Middle frontal gyrus (tissue), 1 donor: ENCODE data around the gene KIF26B.
A peak's percentile ranks its signal among the peaks of the same experiment; 100 is the strongest.

Experiments used
- DNase-seq: peaks from one replicate; pipeline ENCODE4 v3.0.0-alpha.2; 2015; ENCODE audit warnings: low spot score; ENCODE audit errors: extremely low spot score

Gene KIF26B

DNA sequence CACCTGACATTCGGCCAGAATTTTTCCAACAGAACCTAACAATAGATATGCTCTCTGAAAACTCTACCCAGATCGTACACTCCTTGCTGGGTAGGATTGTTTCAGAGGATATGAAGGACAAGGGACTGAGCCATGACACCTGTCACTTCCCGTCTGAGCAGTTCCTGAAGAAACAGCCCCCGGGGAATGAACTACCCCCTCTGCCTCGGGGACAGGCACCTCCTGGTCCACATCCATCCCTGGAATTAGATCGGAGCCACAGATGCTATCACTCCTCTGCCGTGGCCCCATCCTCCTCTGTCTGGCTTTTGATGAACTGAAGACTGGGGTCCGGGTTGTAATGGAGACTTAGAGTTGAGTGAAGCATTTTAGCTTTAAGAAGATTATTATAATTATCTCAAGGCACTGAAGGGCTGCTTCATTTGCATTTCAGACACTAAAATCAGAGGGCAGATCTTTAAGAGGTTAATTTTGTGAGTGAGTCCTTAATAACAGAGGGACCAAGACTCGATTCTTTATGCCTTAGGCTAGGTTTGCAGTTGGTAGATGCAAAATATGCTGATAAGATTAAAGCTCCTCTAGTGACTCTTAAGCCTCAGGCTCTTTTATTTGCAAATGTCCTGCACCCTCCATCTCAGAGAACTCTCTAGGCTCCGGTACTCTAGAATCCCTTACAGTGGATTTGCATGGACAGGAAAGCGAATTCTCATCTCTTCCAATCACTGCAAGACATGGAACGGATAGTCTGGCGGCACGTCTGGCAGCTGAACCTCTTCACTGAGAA, 333.8 kb downstream of the KIF26B start:
- DNase-seq: no peak

DNA sequence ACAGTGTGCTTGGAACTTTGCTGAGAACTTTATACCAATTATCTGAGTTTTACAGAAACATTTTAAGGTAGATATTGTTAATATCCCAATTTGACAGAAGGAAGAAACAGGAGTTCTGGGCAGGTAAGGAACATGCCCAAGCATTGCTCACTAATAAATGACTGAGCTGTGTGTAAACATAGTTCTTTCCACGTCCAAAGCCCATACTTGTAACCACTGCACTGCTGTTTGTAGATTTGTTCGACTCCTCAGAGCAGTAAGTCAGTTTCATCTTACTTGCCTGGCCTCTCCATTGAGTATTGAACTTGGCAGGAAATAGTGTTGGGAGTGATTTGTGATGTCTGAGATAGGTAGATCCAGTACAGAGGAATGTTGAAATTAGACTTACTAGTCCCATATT, 335.1 kb downstream of the KIF26B start:
- no peak for DNase-seq

DNA sequence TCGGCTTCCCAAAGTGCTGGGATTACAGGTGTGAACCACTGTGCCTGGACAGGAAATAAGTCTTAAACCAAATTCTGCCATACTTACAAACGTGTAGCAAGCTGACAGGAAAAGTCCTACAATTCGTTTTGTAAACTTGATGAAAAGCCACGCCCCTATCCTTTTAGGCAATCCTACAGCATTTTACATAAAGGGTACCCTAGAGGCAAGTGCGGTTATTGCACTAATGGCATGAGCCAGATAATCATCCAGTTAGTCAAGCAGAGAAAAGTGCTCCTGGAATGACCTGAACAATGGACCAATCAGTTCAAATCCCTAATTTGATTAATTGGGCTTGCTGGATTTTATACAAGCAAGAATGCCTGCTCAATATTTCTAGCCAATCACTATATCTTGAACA, 338.2 kb downstream of the KIF26B start:
- DNase-seq: no peak

DNA sequence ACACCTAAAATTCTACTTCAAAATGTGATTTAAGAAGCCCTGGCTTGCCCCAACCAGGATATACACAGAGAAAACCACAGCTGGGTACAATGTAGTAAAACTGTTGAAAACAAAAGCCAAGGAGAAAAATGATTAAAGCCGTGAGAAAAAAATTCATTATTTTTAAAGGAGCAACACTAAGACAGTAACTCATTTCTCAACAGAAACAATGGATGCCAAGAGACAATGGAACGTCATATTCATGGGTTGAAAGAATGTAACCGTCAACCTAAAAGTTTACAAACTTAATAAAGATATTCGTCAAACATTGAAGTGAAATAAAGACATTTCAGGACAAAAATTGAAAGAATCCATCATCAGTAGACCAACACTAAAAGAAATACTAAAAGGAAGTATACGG, 340.9 kb downstream of the KIF26B start:
- DNase-seq: no peak

DNA sequence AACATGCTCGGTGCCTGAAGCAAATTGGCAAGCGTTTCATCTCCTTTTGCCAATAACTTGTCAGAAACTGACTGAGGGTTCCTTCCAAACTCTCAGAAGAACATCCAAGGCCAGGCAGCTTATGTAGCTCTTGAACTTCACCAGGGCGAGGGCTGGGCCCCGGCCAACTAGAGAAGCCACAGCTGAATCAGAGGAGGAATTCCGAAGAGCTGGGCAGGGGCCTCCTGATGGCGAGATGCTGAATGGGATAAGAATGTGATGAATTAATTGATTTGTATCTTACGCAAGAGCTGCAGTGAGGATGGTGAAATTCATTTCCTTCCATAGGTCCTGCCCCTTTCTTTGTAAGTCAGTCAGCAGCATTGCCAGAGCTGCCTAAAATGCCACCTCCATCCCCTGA, 345.8 kb downstream of the KIF26B start:
- no peak for DNase-seq

DNA sequence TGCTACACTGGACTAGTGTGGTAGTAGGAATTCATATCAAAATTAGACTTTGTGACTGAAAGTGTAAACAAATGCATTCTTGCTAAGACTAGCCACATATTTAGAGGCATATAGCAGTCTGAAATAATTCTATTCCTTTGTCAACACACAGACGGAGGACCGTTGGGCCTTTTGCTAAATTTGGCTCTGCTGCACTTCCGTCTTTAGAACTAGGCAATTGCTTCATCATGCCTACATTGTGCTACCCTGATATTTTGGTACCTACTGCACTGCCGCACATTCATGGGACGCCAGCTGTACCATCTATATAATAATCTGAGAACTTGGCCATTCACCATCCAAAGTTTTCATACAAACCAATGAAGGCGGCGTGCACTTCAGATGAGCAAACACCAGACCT, 346.8 kb downstream of the KIF26B start:
- peak; percentile 28 for DNase-seq

DNA sequence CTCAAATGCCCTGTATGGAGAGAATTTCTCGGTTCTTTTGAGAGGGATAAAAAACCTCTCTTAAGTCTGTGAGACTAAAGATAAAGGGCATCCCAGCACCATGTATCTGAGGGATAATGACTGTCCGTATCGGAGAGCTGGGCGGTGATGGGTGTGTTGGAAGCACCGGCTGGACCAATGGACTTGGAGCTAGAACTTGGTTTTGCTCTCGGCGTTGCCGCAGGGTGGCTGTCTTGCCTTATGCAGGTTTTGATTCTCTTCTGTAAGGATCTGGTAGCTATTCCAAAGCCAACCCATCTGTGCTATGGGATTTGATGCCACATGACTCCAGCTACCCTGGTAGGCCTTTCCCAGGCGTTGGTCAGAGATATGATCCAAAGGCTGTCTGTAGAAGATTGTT, 348.8 kb downstream of the KIF26B start:
- no peak for DNase-seq

DNA sequence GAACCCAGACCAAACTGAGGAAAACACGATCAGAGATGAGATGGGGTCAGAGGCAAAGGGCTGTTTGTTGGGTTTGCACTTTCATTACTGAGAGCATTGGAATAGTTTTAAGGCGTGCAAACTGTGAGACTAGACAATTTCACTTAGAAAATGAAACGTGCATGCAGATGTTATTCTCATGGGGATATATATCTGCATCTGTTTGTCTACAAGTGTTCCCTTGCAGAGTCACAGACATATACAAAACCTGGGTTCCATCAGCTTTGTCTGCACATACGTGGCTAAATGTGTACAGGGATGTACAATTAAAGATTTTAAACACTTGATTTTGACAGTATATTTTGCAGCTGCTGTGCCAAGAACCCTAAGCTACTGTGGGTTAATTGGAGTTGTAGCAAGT, 355.4 kb downstream of the KIF26B start:
- DNase-seq: no peak

DNA sequence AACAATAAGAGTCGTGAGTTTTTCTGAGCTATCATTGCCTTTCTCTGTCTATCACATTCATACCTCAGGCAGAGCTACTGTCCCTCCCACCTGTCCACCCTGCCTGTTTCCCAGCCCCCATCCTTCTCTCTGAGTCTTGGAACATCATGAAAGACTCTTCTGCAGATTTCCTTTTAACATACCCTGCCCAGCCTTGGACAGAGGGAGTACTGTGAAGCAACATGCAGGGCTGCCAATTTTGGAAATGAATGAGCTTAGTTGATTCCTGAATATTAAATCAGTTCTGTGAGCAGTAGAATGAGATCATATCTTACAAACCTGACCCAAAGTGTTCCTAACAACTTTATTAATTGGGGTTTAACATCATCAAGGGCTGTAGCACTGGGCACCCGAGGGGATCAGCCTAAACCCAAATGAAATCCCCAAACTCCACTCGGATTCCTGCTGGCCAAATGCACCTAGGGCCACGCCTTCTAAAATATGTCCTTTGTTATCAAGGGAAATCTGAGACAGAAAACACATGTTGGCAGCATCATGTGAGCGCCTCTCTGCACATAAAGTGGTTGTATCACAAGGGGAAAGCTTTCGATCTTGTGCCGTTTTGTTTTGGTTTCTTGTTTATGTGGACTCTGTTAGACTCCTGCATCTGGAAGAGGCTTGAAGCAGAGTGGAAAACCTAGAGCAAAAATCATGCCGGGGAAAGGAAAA, 357.6 kb downstream of the KIF26B start:
- DNase-seq: no peak

DNA sequence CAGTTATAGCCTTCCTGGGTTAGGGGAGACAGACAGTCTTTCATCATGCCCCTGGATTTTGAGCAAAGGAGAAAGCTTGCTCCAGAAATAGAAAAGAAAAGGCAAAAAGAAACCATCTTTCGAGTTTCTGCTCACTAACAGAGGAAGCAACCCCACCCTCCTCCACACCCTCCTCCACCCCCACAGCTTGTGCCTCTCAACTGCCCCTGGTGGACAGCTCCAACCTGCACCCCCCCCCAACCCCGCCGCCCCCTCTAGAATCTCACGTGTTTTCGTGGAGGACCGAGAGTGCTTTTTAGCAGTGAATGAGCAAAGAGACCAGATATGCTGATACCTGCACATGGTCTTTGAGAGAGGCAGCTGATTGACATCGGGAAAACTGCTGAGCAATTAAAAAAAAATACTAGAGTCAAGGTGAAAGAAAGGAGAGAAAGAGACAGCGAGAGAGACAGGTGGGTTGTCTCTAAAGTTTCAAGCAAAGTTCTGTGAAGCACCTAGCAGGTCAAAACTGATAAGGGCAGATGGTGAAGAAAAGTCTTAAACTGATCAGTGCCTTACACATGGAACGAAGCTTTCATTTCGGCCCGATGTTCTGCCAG, 358.3 kb downstream of the KIF26B start:
- no peak for DNase-seq

DNA sequence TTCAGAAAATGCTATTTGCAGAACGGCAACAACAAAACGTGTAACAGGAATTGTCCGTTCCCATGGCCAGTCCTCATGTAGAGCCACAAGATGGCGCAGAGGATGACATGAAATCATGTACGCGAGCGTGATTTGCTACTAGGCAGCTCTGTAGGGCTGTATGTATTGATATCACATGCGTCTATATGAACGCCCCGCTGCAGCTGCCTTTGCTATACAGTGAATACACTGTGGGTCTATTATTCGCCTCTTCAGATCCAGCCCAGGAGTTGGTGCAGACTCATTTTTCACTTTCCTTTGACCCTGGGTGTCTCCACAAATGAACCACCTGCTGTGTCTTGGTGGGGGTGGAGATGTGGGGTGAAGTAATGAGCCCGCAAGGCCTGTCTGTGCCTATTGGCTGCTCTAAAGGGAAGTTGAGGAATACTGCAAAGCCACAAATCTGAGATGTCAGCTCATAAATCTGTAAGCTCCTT, 361.5 kb downstream of the KIF26B start:
- no peak for DNase-seq

DNA sequence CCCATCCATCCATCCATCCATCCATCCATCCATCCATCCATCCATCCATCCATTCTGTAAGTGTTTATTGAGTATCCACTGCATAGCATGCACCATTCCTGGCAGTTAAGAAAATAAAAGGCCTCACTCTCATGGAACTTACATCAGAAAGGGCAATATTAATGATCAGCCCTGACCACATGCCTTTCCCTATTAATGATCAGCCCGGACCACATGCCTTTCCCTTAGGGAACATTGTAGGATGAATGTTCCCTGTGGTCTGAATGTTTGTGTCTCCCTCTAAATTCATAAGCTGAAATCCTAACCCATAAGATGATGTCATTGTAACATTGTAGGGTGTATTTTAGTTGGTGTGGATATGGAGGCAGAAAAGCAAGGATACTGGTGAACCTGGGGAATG, 365.8 kb downstream of the KIF26B start:
- no peak for DNase-seq

DNA sequence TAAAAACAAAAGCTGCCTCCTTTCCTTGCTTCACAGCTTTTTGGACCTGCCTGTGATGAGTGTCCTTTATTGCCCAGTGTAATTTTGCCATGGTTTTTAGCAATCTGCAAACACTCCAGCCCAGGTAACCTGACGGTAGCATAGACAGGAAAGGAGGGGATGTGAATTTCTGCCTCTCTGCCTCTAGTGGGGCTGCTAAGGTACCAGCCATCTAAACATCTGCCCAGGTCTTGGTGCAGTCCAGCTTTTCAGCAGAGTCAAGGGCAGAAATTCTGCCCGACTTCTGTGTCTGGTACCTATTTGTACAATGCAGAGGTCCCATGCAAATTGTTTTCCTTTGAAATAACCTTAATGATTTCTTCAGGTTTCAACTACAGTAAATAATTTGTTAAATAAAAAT, 371.4 kb downstream of the KIF26B start:
- DNase-seq: no peak

DNA sequence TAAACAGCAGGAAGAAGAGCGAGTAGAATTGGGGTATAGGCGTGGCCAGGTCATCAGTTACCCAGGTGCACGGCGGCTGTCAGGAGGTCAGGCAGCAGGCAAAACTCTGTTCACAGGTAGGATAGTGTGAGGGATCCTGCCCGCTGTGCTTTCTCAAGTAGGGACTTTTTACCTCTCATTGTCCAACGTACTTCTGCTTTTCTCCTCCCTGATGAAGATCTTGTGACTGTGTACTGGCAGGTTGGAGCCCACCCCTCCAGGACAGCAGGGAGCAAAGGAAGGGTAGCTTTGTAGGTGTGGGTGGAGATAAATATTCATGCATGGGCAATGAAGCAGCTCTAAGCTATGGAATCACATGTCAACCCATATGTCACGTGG, 373.5 kb downstream of the KIF26B start:
- no peak for DNase-seq

DNA sequence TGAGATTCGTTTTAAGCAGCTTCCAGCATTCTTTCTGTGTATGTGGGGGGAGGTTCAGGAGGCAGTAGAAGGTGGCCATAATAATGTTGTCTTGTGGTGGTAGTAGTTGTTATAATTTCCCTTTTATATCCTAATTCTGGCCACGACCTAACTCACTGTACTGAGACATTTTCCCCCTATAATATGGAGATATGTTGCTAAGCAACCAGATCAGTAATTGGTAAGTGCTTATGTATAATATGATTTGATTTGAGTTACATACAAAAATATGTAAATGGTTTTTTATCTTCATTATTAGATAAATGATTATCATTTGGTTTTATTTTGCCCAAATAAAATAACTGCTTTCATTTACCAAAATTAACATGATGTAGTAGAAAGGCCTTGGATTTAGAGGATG, 376.2 kb downstream of the KIF26B start:
- no peak for DNase-seq

DNA sequence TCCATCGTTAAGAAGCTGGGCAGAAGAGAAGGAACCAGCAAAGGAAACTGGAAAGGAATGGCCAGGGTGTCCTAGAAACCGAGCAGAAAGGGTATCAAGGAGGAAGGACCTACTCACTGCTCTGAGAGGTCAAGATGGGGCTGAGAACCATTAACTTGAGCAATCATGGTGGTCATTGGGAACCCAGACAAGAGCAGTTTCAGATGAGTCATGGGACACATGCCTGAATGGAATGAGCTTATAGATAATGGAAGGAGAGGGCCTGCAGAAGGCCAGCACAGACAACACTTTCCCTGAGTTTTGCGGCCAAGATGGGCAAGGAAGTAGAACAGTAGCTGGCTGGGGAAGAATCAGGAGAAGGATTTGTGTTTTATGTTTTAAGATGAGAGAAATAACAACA, 383.2 kb downstream of the KIF26B start:
- no peak for DNase-seq

DNA sequence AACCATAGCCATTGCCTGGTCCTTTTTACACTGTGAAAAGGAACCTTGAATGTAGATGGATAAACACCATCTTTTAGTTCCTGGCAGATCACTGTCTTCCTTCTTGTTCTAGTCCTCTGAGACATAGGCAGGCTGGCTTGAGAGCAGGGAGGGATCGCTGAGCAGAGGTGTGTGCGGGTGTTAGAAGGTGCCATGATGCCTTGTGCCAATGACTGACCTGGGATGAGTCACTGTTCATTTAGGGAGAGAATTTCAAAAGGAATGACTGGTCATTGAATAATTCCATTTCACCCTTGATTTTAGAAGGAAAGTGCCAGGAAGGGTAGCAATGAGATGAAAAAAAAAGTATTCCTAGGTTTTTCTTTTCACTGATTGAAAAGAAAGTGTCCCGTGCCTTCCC, 383.9 kb downstream of the KIF26B start:
- DNase-seq: no peak

DNA sequence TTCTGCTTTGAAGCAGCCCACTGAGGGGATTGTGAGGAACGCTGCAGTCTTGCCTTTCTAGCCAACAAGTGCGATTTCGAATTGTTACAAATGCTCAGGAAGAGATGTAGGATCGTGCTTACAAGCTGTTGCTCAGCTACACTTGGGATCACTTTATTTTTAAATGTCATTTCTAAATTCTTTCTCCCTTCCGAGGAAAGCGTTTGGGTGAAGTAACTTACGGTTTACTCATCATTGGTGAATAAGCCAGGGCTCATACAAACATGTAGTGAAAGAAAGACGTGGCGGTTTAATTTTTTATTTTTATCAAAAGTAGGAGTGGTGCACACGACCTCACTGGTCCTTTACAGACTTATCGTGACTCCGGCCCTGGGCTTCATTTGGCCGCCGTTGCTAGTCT, 386.6 kb downstream of the KIF26B start:
- no peak for DNase-seq

DNA sequence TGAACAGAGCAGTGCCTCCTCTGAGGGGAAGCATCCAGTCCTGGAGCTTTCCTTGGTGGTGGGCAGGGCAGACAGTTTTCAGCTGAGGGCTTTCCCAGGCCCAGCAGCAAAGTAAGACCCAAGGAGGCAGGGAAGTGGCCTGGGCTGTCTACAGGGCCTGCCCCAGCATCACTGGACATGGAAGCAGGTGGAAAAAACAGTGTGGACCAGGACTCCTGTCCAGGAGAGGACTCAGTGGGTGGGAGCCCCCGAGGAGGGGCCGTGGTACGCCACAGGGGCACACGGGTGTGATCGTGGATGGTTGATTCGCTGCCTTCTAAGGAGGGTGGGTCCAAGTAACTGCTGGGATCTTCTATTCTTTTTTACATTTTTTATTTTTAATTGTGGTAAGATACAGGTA, 387.6 kb downstream of the KIF26B start:
- no peak for DNase-seq

DNA sequence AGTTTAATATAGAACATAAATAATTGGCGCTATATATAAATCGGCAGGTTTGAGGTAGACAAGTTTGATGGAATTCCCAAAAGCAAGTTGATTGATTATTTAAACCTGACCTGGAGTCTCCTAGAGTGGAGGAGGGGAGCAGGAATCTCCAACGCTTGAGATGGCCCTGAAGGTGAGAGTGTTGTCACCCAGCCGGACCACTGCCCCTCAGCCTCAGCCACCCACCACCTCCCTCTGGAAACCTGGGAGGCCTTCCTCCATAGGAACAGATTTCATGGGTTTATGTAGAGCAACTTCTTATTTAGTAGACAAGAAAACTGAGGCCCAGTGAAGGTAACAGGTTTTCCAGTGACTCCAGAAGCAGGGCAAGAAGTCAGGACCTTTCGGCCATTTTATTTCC, 389.5 kb downstream of the KIF26B start:
- no peak for DNase-seq

DNA sequence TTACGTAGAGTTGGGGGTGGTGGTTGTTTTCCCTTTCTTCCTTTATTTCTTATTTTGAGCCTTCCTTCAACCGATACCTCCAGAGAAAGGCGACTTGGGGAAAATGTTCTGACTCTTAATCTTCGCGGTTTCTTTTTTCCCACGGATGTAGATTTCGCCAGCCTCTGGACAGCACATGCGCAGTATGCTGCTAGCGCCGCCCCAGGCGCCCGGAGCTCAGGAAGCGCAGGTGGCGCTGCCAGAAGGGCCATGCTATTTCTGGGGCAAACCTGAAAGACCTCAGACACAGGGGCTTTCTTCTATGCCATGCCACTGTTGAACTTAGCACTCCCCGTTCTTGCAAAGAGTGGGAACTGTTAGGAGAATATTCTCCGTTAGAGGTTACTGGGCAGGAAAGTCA, 392.1 kb downstream of the KIF26B start:
- no peak for DNase-seq

DNA sequence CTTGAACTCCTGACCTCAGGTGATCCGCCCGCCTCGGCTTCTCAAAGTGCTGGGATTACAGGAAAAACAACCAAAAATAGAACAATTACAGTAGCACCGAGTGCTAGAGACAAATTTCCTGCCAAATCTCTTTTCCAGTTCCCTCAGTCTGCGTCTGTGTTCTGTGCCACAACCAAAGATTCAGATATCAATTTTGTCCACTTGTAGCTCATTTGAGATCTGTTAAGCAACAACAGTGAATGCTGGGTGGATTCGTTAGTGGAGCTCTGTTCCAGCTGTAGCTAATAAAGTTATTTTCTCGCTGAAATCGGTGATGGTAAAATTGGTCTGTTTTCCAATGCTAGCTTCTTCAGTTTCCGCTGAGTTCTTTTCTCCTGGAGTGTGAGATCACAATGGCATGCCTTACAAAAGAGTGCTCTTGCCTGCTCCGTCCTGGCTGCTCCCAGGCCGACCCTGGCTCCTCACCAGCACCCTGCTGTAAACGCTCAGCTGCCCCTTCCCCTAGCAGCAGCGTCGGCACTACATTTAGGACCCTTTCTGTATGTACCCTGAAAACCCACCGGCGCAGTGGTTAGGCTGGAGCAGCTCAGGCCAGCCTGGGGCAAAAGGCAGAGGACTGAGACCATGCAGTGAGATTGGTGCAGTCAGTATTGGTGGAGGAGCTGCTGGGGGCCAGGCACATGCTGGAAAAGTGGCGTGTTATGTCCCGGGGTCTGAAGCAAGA, 395.4 kb downstream of the KIF26B start:
- DNase-seq: no peak
